Measurements from ENCODE around the gene PCBP3. TPM values are rescaled to one million over a fixed set of nuclear protein-coding genes. Genes with fewer than 3 reads are reported as not detected.

Gene PCBP3
- total RNA-seq, 1 experiment from 2014 or later, result not detected

DNA sequence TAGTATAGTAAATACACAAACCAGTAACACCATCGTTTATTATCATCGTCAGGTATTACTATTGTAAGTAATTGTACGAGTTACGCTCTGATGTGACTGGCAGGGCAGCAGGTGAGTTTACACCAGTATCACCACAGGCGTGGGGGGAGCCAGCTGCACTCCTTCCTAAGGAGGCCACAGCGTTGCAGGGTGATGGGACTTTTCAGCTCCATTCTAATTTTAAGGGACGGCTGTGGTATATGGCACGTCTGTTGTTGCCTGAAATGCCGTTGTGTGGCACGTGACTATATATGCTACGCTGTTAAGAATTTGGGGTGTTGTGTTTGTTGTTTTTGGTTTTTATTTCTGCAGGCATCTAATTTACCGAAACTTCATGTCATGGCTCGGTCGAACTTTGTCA, 173.3 kb downstream of the PCBP3 start:
- no peak for DNase-seq (ENCODE audit: low read depth, low spot score)
- H3K27ac ChIP-seq (ENCODE audit: low read length), result no peak overlapping the region
- H3K36me3 ChIP-seq (ENCODE audit: control insufficient read depth, insufficient read depth, low read length), result no peaks in the 10 kb centered on the region
- in situ Hi-C loops (cut with HindIII; ENCODE audit: low pct_unique_long_range_greater_than_20kb, low sequenced_read_pairs), result no loop called here
- ChIA-PET CTCF (interaction anchor here (1.2 kb wide), 1 partner anchor 261 kb away, joined by 3 read pairs; no protein-coding TSS in a partner anchor), POLR2A (no interaction called here)
- no peaks in the 10 kb centered on the region; the same call in 1 of the 2 replicates for H3K4me1 ChIP-seq (ENCODE audit: control insufficient read depth, insufficient read depth, low read length)
- no peak for ATAC-seq
- H3K27me3 ChIP-seq (ENCODE audit: control insufficient read depth, insufficient read depth, low read length), result no peaks in the 10 kb centered on the region
- no TSS peak for BruUV-seq (replicated peaks)
- H3K9me3 ChIP-seq (ENCODE audit: control insufficient read depth, insufficient read depth, low read depth, low read length), result no peaks in the 10 kb centered on the region
- intact Hi-C loops (cut with micrococcal nuclease; ENCODE audit: unreplicated experiment), result no loop called here
- no peak overlapping the region for H3K4me3 ChIP-seq (ENCODE audit: low read depth in 2 of 2, low read length in 2 of 2)
- TF ChIP-seq SIN3A (IDR thresholded peaks at IDR 0.05; ENCODE audit: borderline replicate concordance, insufficient read depth, low read depth, low read length) (no peak), TCF7L2 (IDR thresholded peaks at IDR 0.05; ENCODE audit: low read depth, low read length) (no peak), POLR2AphosphoS5 (IDR thresholded peaks at IDR 0.05; ENCODE audit: low read depth, low read length) (no peak)
- TF ChIP-seq, protein P1, sequence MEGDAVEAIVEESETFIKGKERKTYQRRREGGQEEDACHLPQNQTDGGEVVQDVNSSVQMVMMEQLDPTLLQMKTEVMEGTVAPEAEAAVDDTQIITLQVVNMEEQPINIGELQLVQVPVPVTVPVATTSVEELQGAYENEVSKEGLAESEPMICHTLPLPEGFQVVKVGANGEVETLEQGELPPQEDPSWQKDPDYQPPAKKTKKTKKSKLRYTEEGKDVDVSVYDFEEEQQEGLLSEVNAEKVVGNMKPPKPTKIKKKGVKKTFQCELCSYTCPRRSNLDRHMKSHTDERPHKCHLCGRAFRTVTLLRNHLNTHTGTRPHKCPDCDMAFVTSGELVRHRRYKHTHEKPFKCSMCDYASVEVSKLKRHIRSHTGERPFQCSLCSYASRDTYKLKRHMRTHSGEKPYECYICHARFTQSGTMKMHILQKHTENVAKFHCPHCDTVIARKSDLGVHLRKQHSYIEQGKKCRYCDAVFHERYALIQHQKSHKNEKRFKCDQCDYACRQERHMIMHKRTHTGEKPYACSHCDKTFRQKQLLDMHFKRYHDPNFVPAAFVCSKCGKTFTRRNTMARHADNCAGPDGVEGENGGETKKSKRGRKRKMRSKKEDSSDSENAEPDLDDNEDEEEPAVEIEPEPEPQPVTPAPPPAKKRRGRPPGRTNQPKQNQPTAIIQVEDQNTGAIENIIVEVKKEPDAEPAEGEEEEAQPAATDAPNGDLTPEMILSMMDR (IDR thresholded peaks at IDR 0.05), result no peak
- TF ChIP-seq, protein P2, sequence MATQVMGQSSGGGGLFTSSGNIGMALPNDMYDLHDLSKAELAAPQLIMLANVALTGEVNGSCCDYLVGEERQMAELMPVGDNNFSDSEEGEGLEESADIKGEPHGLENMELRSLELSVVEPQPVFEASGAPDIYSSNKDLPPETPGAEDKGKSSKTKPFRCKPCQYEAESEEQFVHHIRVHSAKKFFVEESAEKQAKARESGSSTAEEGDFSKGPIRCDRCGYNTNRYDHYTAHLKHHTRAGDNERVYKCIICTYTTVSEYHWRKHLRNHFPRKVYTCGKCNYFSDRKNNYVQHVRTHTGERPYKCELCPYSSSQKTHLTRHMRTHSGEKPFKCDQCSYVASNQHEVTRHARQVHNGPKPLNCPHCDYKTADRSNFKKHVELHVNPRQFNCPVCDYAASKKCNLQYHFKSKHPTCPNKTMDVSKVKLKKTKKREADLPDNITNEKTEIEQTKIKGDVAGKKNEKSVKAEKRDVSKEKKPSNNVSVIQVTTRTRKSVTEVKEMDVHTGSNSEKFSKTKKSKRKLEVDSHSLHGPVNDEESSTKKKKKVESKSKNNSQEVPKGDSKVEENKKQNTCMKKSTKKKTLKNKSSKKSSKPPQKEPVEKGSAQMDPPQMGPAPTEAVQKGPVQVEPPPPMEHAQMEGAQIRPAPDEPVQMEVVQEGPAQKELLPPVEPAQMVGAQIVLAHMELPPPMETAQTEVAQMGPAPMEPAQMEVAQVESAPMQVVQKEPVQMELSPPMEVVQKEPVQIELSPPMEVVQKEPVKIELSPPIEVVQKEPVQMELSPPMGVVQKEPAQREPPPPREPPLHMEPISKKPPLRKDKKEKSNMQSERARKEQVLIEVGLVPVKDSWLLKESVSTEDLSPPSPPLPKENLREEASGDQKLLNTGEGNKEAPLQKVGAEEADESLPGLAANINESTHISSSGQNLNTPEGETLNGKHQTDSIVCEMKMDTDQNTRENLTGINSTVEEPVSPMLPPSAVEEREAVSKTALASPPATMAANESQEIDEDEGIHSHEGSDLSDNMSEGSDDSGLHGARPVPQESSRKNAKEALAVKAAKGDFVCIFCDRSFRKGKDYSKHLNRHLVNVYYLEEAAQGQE (IDR thresholded peaks at IDR 0.05; ENCODE audit: insufficient read depth in 1 of 2, low read depth in 2 of 2, low read length in 1 of 2), result no peak

DNA sequence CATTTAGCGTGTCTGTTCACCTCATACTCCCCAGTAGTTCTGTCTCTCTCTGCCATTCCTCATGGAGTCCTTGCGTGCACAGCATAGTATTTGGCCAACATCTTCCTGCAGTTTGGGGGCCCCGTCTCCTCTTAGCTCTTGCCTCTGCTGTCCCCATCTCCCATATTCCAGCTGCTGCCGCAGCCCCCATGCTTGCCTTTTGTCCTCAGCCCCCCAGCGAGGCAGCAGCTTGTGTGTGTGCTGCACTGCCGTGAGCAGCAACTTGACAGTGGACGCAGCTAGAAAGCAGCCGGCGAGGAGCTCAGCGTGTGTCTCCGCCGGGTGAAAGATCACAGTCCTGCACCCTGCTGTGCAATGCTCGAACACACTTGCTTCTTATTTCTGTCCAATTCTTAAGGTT, 173.8 kb downstream of the PCBP3 start:
- intact Hi-C loops (cut with micrococcal nuclease; ENCODE audit: unreplicated experiment), result no loop called here
- H3K36me3 ChIP-seq (ENCODE audit: control insufficient read depth, insufficient read depth, low read length), result no peaks in the 10 kb centered on the region
- no peak overlapping the region for H3K4me3 ChIP-seq (ENCODE audit: low read depth in 2 of 2, low read length in 2 of 2)
- ChIA-PET POLR2A (no interaction called here), CTCF (interaction anchor here (1.2 kb wide), 1 partner anchor 261 kb away, joined by 3 read pairs; no protein-coding TSS in a partner anchor)
- no peak overlapping the region for H3K27ac ChIP-seq (ENCODE audit: low read length)
- no peaks in the 10 kb centered on the region for H3K27me3 ChIP-seq (ENCODE audit: control insufficient read depth, insufficient read depth, low read length)
- in situ Hi-C loops (cut with HindIII; ENCODE audit: low pct_unique_long_range_greater_than_20kb, low sequenced_read_pairs), result no loop called here
- no peaks in the 10 kb centered on the region; the same call in 1 of the 2 replicates for H3K4me1 ChIP-seq (ENCODE audit: control insufficient read depth, insufficient read depth, low read length)
- DNase-seq (ENCODE audit: low read depth, low spot score) (no peak), ATAC-seq (no peak)
- TF ChIP-seq, protein P1 (IDR thresholded peaks at IDR 0.05), result no peak
- TF ChIP-seq POLR2AphosphoS5 (IDR thresholded peaks at IDR 0.05; ENCODE audit: low read depth, low read length) (no peak), TCF7L2 (IDR thresholded peaks at IDR 0.05; ENCODE audit: low read depth, low read length) (no peak), SIN3A (IDR thresholded peaks at IDR 0.05; ENCODE audit: borderline replicate concordance, insufficient read depth, low read depth, low read length) (no peak)
- TF ChIP-seq, protein P2 (IDR thresholded peaks at IDR 0.05; ENCODE audit: insufficient read depth in 1 of 2, low read depth in 2 of 2, low read length in 1 of 2), result no peak
- H3K9me3 ChIP-seq (ENCODE audit: control insufficient read depth, insufficient read depth, low read depth, low read length), result no peaks in the 10 kb centered on the region
- BruUV-seq (replicated peaks), result no TSS peak

All from Panc1 (cell line).